Neural crest cell (in vitro differentiated cells): Measurements from ENCODE around the gene TPH2. TPM values are rescaled to one million over a fixed set of nuclear protein-coding genes. Genes with fewer than 3 reads are reported as not detected.

Experiments used
- DNase-seq: peaks from one replicate; pipeline ENCODE4 v3.0.0; 2021; ENCODE audit warnings: low read depth, mixed read lengths, low spot score
- H3K27ac Mint-ChIP-seq: one replicate; pipeline ENCODE4 v1.8.0; 2021; ENCODE audit warnings: mild to moderate bottlenecking, mixed read lengths; ENCODE audit not compliant: unreplicated experiment
- H3K27me3 Mint-ChIP-seq: 2 replicates; pipeline ENCODE4 v1.8.0; 2021; ENCODE audit warnings: low read depth, mild to moderate bottlenecking, mixed read lengths
- H3K36me3 Mint-ChIP-seq: 2 replicates; pipeline ENCODE4 v1.8.0; 2021; ENCODE audit warnings: low read depth, mild to moderate bottlenecking, mixed read lengths
- H3K4me1 Mint-ChIP-seq: 2 replicates; pipeline ENCODE4 v1.8.0; 2021; ENCODE audit warnings: mixed read lengths
- H3K4me3 Mint-ChIP-seq: one replicate; pipeline ENCODE4 v1.8.0; 2021; ENCODE audit warnings: mild to moderate bottlenecking, mixed read lengths
- H3K9me3 Mint-ChIP-seq: 2 replicates; pipeline ENCODE4 v1.8.0; 2021; ENCODE audit warnings: mixed read lengths
- total RNA-seq: library from RNA; stranded (reverse); gene quantifications from 2 replicates; pipeline ENCODE4 v1.2.1, GENCODE V29; 2021
- TF ChIP-seq, protein P1 (sequence below): fragments of 200-600 bp; sonication (generic); conservative IDR thresholded peaks from 2 replicates; pipeline ENCODE4 v1.5.0; 2021; ENCODE audit warnings: antibody characterized with exemption, mild to moderate bottlenecking

TPH2 gene
- total RNA-seq, 1 donor from 2014 or later, result 0.09 TPM

DNA sequence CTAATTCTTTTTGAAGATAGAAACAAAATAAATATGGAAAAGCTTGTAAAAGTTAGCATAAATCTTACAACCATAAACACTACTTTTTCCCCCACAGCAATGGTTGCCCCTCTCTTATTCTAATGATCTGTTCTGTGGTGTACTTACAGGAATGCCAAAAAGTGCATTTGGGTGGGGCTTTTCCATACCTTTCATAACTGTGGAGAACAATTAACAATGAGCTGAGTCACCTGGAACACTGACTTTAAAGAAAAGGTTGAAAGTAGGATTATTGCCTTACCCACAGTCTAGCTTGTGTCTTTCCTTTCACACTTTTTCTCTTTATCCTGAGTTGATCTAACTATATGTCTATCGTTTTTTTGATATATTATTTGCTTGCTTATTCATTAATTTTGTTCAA lies 86.9 kb downstream of the TPH2 start:
- Mint-ChIP-seq H3K27me3 (no peaks in the 10 kb centered on the region), H3K36me3 (no peaks in the 10 kb centered on the region), H3K4me1 (peaks cover 15% of the 10 kb centered on the region), H3K9me3 (no peaks in the 10 kb centered on the region), H3K4me3 (no peak overlapping the region), H3K27ac (no peak overlapping the region)
- DNase-seq, result no peak
- TF ChIP-seq, protein P1, sequence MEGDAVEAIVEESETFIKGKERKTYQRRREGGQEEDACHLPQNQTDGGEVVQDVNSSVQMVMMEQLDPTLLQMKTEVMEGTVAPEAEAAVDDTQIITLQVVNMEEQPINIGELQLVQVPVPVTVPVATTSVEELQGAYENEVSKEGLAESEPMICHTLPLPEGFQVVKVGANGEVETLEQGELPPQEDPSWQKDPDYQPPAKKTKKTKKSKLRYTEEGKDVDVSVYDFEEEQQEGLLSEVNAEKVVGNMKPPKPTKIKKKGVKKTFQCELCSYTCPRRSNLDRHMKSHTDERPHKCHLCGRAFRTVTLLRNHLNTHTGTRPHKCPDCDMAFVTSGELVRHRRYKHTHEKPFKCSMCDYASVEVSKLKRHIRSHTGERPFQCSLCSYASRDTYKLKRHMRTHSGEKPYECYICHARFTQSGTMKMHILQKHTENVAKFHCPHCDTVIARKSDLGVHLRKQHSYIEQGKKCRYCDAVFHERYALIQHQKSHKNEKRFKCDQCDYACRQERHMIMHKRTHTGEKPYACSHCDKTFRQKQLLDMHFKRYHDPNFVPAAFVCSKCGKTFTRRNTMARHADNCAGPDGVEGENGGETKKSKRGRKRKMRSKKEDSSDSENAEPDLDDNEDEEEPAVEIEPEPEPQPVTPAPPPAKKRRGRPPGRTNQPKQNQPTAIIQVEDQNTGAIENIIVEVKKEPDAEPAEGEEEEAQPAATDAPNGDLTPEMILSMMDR, result no peak

GRCh38 chr12:72028966-72029365 lies 90.3 kb downstream of the TPH2 start:
- Mint-ChIP-seq H3K36me3 (no peaks in the 10 kb centered on the region), H3K27ac (no peak overlapping the region), H3K4me1 (peaks cover 18% of the 10 kb centered on the region), H3K27me3 (no peaks in the 10 kb centered on the region), H3K9me3 (no peaks in the 10 kb centered on the region), H3K4me3 (no peak overlapping the region)
- DNase-seq, result no peak
- TF ChIP-seq, protein P1, result no peak

DNA sequence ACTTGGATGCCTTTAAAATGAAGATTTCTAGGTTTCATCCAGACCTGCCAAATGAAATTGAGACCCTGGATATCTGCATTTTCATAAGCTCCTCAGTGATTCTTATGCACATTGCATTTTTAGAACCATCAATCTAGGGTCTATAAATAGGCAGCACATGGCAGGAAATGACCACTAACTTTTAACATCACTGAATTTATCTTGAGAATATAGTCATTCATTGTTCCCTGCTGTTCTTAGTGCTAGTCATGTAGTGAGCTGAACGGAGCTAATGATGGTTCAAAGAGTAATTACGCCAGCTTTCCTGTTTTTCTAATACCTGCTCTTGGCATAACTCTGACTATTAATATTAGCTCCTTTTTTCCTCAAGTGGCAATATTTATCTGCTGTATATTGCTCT lies 91.6 kb downstream of the TPH2 start:
- Mint-ChIP-seq H3K4me3 (no peak overlapping the region), H3K27me3 (no peaks in the 10 kb centered on the region), H3K4me1 (peaks cover 21% of the 10 kb centered on the region), H3K9me3 (no peaks in the 10 kb centered on the region), H3K36me3 (no peaks in the 10 kb centered on the region), H3K27ac (no peak overlapping the region)
- TF ChIP-seq, protein P1, result no peak
- no peak for DNase-seq

DNA sequence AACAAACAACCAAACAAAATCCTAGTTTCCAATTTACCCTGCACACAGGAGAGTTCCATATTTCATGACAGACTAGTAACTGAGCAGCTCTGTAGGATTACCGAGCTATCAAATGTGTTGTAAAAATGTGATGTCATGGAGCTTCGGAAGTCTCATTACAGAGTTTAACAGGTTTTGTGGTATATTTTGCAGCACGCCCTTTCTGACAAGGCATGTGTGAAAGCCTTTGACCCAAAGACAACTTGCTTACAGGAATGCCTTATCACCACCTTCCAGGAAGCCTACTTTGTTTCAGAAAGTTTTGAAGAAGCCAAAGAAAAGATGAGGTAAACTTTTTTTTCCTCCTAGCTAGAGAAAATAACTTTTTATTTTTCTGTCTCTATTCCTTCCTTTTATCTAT lies 92.4 kb downstream of the TPH2 start:
- Mint-ChIP-seq H3K27ac (no peak overlapping the region), H3K27me3 (no peaks in the 10 kb centered on the region), H3K4me1 (peaks cover 28% of the 10 kb centered on the region), H3K36me3 (no peaks in the 10 kb centered on the region), H3K9me3 (no peaks in the 10 kb centered on the region), H3K4me3 (no peak overlapping the region)
- TF ChIP-seq, protein P1, result no peak
- DNase-seq, result no peak

DNA sequence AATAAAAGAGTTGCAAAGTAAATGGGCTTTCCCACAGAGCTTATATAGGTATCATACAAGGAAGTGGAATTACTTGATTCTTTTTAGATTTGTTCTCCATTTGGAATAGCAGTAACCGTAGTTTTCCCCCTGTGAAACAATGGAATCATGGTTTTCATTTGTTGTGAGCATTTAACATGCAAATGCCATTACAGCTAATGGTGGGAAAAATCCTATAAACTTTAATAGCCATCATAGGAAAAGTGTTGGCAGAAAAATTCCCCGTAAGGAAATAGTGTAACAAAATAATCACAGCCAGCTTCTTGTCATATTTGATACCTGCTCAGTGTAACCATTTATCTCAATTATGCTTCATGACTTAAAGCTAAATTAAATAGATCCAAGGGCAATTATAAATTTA lies 95.3 kb downstream of the TPH2 start:
- Mint-ChIP-seq H3K36me3 (no peaks in the 10 kb centered on the region), H3K27ac (no peak overlapping the region), H3K9me3 (no peaks in the 10 kb centered on the region), H3K4me1 (peaks cover 28% of the 10 kb centered on the region), H3K27me3 (no peaks in the 10 kb centered on the region), H3K4me3 (no peak overlapping the region)
- DNase-seq, result no peak
- TF ChIP-seq, protein P1, result no peak

DNA sequence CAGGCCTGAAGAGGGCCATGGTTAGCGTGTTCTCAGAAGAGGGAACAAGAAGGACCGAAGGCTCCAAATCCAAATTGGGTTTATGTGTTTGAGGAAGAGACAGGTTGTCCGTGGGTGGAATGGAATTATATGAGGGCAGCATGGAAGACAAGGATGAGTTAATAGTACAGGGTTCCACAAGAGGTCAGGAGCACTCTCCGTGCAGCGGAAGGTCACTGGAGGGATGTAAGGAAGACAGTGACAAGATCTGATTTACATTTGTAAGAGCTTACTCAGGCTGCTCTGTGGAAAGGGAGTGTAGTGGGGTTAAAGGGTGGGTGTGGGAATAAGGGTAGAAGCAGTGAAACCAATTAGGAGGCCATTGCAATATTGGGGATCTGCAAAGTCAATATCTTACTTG lies 97.0 kb downstream of the TPH2 start:
- peaks cover 6% of the 10 kb centered on the region for H3K9me3 Mint-ChIP-seq
- peaks cover 14% of the 10 kb centered on the region for H3K4me1 Mint-ChIP-seq
- H3K27ac Mint-ChIP-seq, result no peak overlapping the region
- peaks cover 4% of the 10 kb centered on the region for H3K36me3 Mint-ChIP-seq
- no peaks in the 10 kb centered on the region for H3K27me3 Mint-ChIP-seq
- TF ChIP-seq, protein P1, result no peak
- H3K4me3 Mint-ChIP-seq, result no peak overlapping the region
- no peak for DNase-seq
